Right lung (tissue), 5 donors: ENCODE data around the gene HMCN2. TPM values are rescaled to one million over a fixed set of nuclear protein-coding genes. Genes with fewer than 3 reads are reported as not detected.
A peak's percentile ranks its signal among the peaks of the same experiment; 100 is the strongest.

Source experiments
- DNase-seq, 2 donors: peaks; one replicate each; pipeline ENCODE4 v3.0.0-alpha.2; 2013
- polyA plus RNA-seq, 5 donors: library from polyadenylated mRNA; unstranded; fragments of 120-200 nt; gene quantifications; one replicate each; pipeline versions ENCODE4 v1.2.1 to v1.2.3, GENCODE V29; 2013; ENCODE audit warnings: inconsistent platforms in 1 of 5, low replicate concordance in 1 of 5; ENCODE audit not compliant: insufficient read length in 5 of 5, insufficient read depth in 1 of 5

Gene HMCN2
- polyA plus RNA-seq, 5 donors = 0.21 to 2.1 (median 0.55) TPM

DNA sequence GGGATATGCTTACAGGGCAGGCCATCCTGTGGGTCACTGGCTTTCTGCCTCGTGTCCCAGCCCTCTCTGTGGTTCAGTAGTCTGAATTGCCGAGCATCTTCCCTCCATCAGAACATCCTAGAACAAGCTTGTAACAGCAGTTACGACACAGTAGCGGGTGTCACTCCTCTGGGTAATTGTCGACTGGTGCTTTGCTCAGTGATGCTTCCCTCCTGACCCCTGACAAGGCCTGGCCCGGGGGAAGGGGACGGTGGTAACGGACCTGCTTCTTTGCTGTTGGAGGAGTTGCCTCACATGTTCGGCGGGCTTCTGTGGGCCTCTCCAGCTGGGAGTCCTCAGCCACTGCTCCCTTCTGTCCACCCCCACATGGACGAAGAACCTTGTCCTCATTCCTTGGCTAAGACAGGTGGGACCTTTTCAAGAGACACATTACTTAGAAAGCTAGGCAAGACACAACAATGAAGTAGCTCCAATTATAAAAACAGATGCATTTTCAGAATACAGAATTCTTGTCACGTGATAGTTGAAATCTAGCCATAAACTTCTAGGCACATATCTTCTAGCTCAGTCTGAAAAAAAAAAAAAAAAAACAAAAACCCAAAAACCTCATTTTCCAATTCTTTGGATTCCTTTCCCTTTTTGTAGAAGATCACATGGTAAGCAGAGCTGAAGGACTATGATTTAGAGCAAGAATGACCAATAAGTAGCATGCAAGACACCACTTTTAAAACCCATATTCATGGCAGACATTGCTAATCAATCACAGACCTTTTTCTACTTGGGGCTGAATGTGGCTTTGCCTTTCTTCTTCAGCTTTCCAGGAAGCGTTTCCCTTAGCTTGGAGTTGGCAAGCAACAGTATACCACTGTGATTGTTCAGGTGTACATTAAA, 25.0 kb downstream of the HMCN2 start:
- peak; percentile 59 to 60 for DNase-seq

GRCh38 chr9:130291474-130291873, 25.9 kb downstream of the HMCN2 start:
- DNase-seq = no peak

GRCh38 chr9:130292106-130292505, 26.5 kb downstream of the HMCN2 start:
- DNase-seq = no peak

DNA sequence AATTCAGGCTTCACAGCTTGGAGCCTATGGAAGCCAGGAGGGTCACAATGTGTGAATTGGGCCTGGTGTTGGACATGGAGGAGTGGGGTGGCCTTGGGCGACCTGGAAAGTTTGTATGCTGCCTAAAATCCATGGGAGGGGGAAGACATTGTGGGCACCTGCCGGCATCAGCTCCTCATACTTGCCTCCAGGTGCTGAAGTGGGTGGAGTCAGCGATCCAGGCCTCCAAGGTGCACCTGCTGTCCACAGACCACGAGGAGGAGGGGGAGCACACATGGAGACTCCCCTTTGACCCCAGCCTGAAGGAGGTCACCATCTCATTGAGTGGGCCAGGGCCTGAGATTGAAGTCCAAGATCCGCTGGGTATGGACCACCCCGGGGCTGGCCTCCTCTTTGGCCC, 29.1 kb downstream of the HMCN2 start:
- no peak for DNase-seq

- DNase-seq = no peak
Measured at GRCh38 chr9:130295431-130295830, 29.9 kb downstream of the HMCN2 start.

- DNase-seq = no peak
Measured at GRCh38 chr9:130295945-130296782, 30.6 kb downstream of the HMCN2 start.

DNA sequence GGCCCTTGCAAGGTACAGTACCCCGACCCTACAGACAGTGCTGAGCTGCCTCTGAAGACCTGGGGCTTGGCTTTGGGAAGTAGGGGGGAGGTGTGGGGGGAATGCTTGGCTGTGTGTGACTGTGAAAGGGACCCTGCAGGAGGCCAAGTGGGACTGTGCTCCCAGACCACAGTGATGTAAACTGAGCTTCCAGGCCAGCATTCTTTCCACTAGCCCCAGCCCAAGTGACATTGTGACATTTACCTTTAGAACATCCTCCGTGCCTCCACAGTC, 31.2 kb downstream of the HMCN2 start:
- no peak for DNase-seq

DNA sequence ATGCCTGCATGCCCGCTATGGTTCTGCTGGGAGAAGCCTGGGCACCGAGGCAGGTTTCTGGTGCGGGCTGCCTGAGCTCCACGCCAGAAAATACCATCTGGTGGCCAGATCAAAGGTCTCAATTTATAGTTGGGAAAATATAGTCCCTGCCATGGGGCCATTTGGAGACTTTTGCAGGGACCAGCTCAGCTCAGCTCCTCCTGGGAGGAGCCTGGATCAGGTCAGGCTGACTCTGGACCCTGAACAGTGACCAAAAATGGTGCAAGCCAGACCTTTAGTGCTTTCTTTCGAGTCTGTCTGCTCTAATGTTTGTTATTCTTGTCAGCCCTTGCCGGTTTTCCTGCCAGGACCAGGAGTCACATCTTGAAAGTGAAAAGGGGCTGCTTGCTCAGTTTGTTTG, 31.8 kb downstream of the HMCN2 start:
- no peak for DNase-seq

GRCh38 chr9:130298662-130299279, 33.2 kb downstream of the HMCN2 start:
- no peak for DNase-seq

DNA sequence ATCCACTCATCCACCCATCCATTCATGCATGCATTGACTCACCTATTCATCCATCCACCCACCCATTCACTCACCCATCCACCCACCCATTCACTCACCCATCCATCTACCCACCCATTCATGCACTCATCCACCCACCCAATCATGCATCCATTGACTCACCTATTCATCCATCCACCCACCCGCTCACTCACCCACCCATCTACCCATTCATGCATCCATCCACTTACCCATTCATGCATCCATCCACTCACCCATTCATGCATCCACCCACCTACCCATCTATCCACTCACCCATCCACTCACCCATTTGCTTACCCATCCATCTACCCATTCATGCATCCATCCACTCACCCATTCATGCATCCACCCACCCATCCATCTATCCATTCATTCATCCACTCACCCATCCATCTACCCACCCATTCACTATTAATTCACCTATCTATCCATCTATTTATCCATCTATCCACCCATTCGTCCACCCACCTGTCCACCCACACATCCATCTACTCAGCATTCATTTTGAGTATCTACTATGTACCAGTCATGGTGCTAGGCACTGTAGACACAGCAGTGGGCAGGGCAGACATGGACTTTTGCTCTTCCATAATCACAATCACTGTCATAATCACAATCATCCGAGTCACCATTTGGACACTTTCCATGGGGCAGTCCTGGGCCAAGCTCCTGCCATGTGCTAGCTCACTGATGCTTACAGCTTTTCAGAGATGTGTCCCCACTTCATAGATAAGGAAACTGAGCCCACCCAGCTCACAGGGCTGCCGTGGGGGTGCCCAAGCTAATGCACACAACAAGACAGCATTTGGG, 34.4 kb downstream of the HMCN2 start:
- no peak for DNase-seq

- DNase-seq = no peak
Measured at GRCh38 chr9:130300739-130301138, 35.2 kb downstream of the HMCN2 start.

DNA sequence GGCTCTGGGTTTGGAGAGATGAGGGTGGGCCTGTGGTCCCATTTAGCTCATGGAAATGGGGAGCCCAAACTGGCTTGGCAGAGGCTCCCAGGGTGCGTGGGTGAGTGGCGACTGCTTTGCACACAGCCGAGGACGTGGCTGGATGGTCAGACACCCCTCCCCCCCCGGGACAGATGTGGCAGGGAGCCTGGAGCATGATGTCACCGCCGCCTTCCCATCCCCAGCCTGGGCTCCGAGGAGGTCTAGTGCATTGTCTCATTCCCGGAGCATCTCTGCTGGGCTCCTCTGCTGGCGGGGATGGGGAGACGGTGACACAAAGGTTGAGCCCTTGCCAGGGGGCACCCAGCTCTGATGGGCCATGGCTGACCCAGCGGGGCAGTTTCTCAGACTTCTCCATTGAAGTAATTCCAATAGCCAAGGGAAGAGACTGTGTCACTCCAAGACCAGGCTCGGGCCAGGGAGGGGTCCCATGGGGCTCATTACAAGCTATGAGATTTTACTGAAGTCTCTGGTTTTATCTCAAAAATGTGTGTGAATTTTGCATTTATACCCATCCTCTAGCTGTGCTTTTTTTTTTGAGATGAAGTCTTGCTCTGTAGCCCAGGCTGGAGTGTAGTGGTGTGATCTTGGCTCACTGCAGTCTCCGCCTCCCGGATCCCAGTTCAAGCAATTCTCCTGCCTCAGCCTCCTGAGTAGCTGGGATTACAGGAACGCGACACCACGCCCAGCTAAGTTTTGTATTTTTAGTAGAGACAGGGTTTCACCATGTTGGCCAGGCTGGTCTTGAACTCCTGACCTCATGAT, 36.1 kb downstream of the HMCN2 start:
- no peak for DNase-seq

- DNase-seq = no peak
Measured at GRCh38 chr9:130302785-130303612, 37.4 kb downstream of the HMCN2 start.

GRCh38 chr9:130303613-130304055, 38.1 kb downstream of the HMCN2 start:
- DNase-seq = no peak

DNA sequence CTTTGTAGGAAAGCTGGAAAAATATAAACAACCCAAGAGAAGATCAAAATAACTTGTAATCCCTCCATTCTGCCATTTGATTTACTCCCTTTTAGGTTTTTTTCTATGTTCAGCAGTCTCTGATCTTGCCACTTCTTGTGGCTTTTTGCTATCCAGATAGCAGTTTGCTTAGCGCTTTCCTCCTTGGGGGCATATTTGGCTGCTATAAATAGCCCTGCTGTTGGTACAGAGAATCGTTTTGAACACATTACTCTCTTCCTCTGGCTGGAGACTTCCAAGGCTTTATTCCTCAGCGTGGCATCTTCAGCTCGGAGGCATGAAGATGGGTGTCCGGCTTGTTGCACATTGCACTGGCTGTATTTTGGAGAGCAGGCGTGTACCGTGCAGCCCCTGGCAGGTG, 38.6 kb downstream of the HMCN2 start:
- no peak for DNase-seq

- DNase-seq = no peak
Measured at GRCh38 chr9:130304643-130305042, 39.1 kb downstream of the HMCN2 start.

- DNase-seq = no peak
Measured at GRCh38 chr9:130305381-130305780, 39.8 kb downstream of the HMCN2 start.

DNA sequence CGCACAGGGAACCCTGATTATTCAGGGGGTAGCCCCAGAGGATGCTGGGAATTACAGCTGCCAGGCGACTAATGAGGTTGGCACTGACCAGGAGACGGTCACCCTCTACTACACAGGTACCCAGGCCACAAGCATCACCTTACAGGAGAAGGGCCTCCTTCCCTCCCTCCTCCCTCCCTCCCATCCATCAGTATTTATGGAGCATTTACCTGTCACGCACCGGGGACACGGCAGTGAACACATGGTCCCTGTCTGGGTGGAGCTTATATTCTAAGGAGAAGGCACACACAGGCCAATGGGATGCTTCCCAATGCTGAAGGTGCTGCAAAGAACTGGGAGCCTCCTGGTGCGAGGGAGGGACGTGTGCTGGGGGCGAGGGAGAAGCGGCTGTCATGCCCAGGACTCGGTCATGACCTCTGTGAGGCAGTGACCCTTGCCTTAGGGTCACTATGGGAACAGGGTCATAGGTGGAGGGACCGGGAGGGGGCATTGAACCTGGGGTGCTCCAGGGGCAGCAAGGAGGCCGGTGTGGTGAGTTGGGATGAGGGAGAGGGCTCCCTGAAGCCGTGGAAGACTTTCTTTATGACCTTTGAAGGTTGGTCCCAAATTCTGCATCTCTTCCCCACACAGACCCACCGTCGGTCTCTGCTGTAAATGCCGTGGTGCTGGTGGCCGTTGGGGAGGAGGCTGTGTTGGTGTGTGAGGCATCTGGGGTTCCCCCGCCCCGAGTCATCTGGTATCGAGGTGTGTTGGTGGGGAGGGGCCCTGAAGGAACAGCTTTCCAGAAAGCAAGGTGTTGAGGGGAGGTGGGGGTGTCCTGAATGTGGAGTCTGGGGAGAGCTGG, 41.5 kb downstream of the HMCN2 start:
- DNase-seq = no peak

DNA sequence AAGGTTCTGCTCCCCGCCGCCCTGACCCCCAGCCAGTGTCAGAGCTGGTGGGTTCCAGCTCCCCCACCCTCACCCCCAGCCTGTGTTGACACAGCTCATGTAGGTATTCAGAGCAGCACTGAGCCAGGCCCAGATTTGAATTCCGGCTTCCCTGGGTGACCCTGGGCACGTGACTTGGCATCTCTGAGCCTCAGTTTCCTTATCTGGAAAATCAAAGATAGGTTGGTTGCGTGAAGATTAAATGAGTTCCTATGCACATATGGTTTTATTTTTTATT, 42.0 kb downstream of the HMCN2 start:
- no peak for DNase-seq
